GM12865 (cell line): Measurements from ENCODE around the gene OGFR.
A peak's percentile ranks its signal among the peaks of the same experiment; 100 is the strongest.

ENCODE experiments used
- DNase-seq: peaks from one replicate; pipeline ENCODE4 v3.0.0; 2010; ENCODE audit warnings: low read depth
- H3K4me3 ChIP-seq: 2 replicates; pipeline ENCODE4 v1.5.1; 2011; ENCODE audit warnings: mild to moderate bottlenecking, low read depth, low read length, control low read depth
- TF ChIP-seq, protein P1 (sequence below): IDR thresholded peaks from 2 replicates; pipeline ENCODE4 v1.5.1; 2011; ENCODE audit warnings: low read length, control low read depth, low read depth, inconsistent platforms; ENCODE audit not compliant: insufficient read depth; ENCODE audit errors: missing control alignments

Gene OGFR

DNA sequence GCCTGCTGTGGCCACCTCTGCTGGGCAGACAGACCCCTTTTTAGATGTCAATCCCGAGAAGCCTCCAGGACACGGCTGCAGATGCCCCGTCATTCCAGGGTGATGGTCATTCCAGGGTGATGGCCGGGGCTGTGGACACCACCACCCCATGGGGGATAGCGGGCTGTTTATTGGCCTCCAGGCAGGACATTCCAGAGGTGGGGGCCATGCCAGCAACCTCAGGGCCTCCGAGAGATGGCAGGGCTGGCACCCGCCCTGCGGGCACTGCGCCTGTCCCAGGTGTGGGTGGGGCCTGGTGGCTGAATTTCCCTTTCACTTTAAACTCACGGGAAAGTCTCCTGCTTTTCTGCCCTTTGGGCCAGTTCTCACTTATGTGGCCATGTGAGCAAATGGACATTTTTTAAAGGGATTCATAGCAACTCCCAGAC is 26.7 kb downstream of the OGFR start:
- no peak for DNase-seq
- TF ChIP-seq, protein P1, sequence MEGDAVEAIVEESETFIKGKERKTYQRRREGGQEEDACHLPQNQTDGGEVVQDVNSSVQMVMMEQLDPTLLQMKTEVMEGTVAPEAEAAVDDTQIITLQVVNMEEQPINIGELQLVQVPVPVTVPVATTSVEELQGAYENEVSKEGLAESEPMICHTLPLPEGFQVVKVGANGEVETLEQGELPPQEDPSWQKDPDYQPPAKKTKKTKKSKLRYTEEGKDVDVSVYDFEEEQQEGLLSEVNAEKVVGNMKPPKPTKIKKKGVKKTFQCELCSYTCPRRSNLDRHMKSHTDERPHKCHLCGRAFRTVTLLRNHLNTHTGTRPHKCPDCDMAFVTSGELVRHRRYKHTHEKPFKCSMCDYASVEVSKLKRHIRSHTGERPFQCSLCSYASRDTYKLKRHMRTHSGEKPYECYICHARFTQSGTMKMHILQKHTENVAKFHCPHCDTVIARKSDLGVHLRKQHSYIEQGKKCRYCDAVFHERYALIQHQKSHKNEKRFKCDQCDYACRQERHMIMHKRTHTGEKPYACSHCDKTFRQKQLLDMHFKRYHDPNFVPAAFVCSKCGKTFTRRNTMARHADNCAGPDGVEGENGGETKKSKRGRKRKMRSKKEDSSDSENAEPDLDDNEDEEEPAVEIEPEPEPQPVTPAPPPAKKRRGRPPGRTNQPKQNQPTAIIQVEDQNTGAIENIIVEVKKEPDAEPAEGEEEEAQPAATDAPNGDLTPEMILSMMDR: no peak
- no peak overlapping the region for H3K4me3 ChIP-seq

DNA sequence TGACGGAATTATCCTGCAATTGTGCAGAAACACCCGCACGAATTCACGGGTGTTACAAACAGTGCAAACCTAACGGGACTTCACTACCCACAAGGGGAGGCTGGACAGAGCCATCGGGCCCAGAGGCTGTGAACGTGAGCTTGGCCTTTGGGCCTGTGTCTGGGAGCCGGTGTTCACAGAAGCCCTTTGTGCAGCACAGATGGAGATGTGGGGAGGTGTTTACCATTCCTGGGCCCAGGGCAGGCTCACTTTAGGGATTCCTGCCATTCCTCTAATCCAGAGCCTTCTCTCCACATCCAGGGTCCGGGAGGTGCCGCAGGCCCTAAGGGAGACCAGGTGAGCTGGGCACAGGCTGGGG is 27.2 kb downstream of the OGFR start:
- TF ChIP-seq, protein P1: no peak
- DNase-seq: no peak
- no peak overlapping the region for H3K4me3 ChIP-seq

DNA sequence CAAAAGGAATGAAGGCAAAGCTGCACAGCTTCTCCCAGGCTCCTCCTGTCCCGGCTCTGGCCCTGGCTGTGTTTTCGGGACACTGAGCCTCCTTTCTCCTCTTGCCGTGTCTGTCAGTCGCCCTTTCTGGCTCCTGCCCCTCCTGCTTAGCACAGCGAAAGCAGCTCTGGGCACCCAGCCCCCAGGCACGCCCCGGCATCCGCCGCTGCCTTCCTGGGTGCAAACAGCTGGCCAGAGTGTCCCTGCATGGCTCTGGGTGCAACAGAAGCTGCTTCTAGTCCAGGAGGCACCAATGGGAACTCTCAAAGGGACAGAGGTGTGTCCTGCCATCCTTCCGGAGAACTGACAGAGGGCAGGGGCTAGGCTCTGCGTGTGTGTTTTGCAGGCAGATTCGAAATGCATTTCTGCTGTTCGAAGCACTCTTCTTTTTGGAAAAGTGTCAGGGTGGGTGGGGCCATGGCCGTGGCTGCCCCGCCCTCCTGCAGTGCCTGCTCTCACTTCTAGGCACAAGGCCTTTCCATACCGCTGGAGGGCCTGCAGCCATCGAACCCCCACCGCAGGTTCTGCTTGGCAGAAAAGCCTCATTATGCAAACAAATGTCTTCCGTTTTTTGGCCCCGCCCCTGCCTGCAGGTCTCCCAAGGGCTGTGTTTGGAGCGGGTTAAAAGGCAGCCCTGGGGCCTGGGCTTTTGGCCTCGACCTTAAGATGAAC is 27.7 kb downstream of the OGFR start:
- no peak overlapping the region for H3K4me3 ChIP-seq
- TF ChIP-seq, protein P1: no peak
- peak; percentile 67 for DNase-seq

DNA sequence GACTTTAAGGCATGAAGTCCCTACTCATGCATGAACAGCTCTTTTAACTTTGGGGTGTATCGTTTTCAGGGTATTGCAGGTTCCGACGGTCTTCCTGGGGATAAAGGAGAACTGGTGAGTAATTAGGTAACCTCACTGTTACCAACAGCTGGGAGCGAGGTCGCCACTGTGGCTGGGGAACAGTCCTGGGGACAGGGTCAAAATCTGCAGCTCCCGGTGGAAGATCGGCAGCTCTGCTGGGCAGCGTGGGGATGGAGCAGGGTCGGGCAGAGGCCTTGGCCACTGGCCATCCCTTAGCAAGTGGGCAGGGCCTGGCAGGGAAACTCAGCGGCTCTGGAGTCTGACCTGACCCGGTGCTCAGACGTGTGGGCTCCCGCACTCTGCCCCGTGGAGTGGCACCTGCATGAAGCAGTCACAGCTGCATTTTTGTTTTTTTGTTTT is 28.3 kb downstream of the OGFR start:
- H3K4me3 ChIP-seq: no peak overlapping the region
- TF ChIP-seq, protein P1: no peak
- DNase-seq: no peak

DNA sequence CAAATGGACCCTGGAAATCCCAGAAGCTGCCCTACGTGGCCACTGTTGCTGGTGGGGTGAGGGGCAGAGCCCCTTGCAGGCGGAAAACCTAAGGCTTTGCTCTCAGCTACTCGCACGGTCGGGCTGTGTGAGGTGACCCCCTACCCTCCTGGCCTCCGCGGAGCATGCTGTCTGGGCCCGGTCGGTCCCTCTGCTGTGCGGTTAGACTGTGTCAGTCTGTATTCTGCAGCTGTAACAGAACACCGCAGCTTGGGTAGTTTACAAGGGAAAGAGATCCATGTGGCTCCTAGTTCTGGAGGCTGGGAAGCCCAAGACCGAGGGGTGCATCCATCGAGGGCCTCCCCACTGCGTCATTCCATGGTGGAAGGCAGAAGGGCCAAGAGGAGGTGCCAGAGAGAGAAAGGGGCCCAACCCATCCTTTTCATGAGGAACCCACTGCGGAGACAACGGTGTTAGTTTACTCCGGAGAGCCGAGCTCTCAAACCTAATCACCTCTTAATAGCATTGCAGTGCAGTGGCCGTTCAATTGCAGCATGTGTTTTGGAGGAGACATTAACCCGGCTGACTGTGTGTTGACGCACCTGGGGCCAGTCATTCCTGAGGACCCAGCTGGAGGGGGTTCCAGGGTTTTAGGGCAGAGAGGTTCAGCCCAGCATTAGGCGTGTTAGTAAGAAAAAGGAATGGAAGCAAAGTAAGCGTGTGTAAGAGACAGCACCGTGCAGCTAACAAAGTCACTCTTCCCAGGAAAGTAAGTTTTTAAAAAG is 30.5 kb downstream of the OGFR start:
- TF ChIP-seq, protein P1: no peak
- no peak overlapping the region for H3K4me3 ChIP-seq
- DNase-seq: no peak

DNA sequence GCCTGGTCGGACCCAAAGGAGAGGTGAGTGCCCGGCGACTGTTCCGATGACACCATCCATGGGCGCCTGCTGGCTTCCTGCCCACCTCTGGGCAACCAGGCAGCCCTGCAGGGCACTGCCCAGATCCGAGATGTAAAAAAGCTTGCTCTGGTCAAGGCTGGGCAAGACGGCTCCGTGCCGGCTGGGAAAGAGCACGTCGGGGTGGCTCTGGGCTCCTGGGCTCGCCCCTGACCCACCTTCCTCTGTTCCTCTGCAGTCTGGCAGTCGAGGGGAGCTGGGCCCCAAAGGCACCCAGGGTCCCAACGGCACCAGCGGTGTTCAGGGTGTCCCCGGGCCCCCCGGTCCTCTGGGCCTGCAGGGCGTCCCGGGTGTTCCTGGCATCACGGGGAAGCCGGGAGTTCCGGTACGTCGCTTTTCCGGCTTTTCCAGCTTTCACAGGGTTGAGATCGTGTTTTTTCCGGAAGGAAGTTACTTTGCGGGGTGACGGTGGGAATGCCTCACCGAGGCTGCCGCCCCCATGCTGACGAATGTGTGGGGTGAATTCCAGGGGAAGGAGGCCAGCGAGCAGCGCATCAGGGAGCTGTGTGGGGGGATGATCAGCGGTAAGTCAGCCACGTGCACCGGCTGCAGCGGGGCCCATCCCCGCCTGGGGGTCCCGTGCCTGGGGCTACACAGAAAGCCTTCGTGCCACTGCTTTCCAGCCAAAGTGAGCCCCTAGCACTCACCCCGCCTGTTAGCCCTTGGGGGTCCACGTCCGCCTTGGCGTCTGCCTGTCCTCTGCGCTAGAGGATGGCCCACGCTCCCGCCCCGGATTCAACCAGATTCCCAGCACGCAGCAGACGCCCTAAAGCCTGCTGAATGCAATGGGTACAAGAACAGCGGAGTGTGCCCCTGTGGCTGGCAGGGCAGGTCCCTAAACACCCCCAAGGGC is 31.6 kb downstream of the OGFR start:
- DNase-seq: no peak
- TF ChIP-seq, protein P1: no peak
- H3K4me3 ChIP-seq: no peak overlapping the region
